WTC11 (cell line): Measurements from ENCODE around the gene MFSD11. TPM values are rescaled to one million over a fixed set of nuclear protein-coding genes. Genes with fewer than 3 reads are reported as not detected.

Experiments used
- ATAC-seq: fragments of 200-7000 bp; cut with Tn5 transposase; 2 replicates; pipeline ENCODE4 v1.10.0; 2021; ENCODE audit warnings: mild to moderate bottlenecking, moderate library complexity
- CTCF ChIA-PET: fragments of 300-600 bp; sonication (Branson Sonifier 250); formaldehyde crosslinking; loops from one replicate; lab custom pipeline; 2021; ENCODE audit warnings: antibody characterized with exemption; lab: Charles Lee
- POLR2A ChIA-PET: fragments of 350-600 bp; sonication (Branson Sonifier 250); formaldehyde crosslinking; loops from one replicate; lab custom pipeline; 2021; ENCODE audit warnings: antibody characterized with exemption; lab: Charles Lee
- DNase-seq: peaks from one replicate; pipeline ENCODE4 v3.0.0; 2021; ENCODE audit warnings: low spot score
- H3K27ac Mint-ChIP-seq: 2 replicates; pipeline ENCODE4 v1.8.0; 2021; ENCODE audit warnings: mixed read lengths
- H3K27me3 Mint-ChIP-seq: 2 replicates; pipeline ENCODE4 v1.8.0; 2021; ENCODE audit warnings: low read depth, mild to moderate bottlenecking, moderate library complexity, mixed read lengths
- H3K36me3 Mint-ChIP-seq: 2 replicates; pipeline ENCODE4 v1.8.0; 2021; ENCODE audit warnings: mixed read lengths
- H3K4me1 Mint-ChIP-seq: 2 replicates; pipeline ENCODE4 v1.8.0; 2022; ENCODE audit warnings: mixed read lengths
- H3K4me3 Mint-ChIP-seq: 2 replicates; pipeline ENCODE4 v1.8.0; 2021; ENCODE audit warnings: mild to moderate bottlenecking, moderate library complexity, mixed read lengths
- H3K9me3 Mint-ChIP-seq: 2 replicates; pipeline ENCODE4 v1.8.0; 2021; ENCODE audit warnings: mixed read lengths
- AFF4 ChIP-seq: sonication (generic); formaldehyde crosslinking; IDR thresholded peaks from 2 replicates; pipeline ENCODE4 v1.8.1; 2023; ENCODE audit warnings: mild to moderate bottlenecking, missing genetic modification reagents, borderline replicate concordance
- ARID4B ChIP-seq: sonication (generic); formaldehyde crosslinking; IDR thresholded peaks from 2 replicates; pipeline ENCODE4 v1.8.0; 2023; ENCODE audit warnings: missing genetic modification reagents, mild to moderate bottlenecking, borderline replicate concordance
- E2F1 ChIP-seq: sonication (generic); formaldehyde crosslinking; IDR thresholded peaks from 2 replicates; pipeline ENCODE4 v1.8.0; 2022; ENCODE audit warnings: mild to moderate bottlenecking, missing genetic modification reagents
- E2F4 ChIP-seq: sonication (generic); formaldehyde crosslinking; IDR thresholded peaks from 2 replicates; pipeline ENCODE4 v1.8.1; 2022; ENCODE audit warnings: low read depth, mild to moderate bottlenecking, moderate library complexity, missing genetic modification reagents, borderline replicate concordance
- GRHL2 ChIP-seq: fragments of 250-450 bp; sonication (Bioruptor Pico); IDR thresholded peaks from 2 replicates; pipeline ENCODE4 v1.8.0; 2022; ENCODE audit warnings: mild to moderate bottlenecking, moderate library complexity; ENCODE audit not compliant: insufficient replicate concordance, severe bottlenecking
- HMGA2 ChIP-seq: fragments of 250-450 bp; sonication (Bioruptor Pico); IDR thresholded peaks from 2 replicates; pipeline ENCODE4 v1.4.0; 2021; ENCODE audit warnings: mild to moderate bottlenecking, moderate library complexity
- IRF1 ChIP-seq: sonication (generic); formaldehyde crosslinking; IDR thresholded peaks from 2 replicates; pipeline ENCODE4 v1.8.0; 2023; ENCODE audit warnings: missing genetic modification reagents
- IRF2 ChIP-seq: sonication (generic); formaldehyde crosslinking; IDR thresholded peaks from 2 replicates; pipeline ENCODE4 v1.8.0; 2022; ENCODE audit warnings: low read depth, missing genetic modification reagents, borderline replicate concordance
- JAZF1 ChIP-seq: fragments of 250-450 bp; sonication (Bioruptor Pico); IDR thresholded peaks from 2 replicates; pipeline ENCODE4 v1.9.0; 2021; ENCODE audit warnings: moderate library complexity, mild to moderate bottlenecking, inconsistent platforms
- MLX ChIP-seq: sonication (generic); formaldehyde crosslinking; IDR thresholded peaks from 2 replicates; pipeline ENCODE4 v1.8.1; 2023; ENCODE audit warnings: mild to moderate bottlenecking, missing genetic modification reagents, moderate library complexity
- MYBL2 ChIP-seq: sonication (generic); formaldehyde crosslinking; IDR thresholded peaks from 2 replicates; pipeline ENCODE4 v1.8.1; 2023; ENCODE audit warnings: mild to moderate bottlenecking, moderate library complexity, missing genetic modification reagents
- PRDM15 ChIP-seq: sonication (generic); formaldehyde crosslinking; IDR thresholded peaks from 2 replicates; pipeline ENCODE4 v1.8.0; 2022; ENCODE audit warnings: missing genetic modification reagents
- RORB ChIP-seq: fragments of 250-450 bp; sonication (Bioruptor Pico); IDR thresholded peaks from 2 replicates; pipeline ENCODE4 v1.9.0; 2021; ENCODE audit warnings: mild to moderate bottlenecking
- TEAD4 ChIP-seq: sonication (generic); formaldehyde crosslinking; IDR thresholded peaks from 2 replicates; pipeline ENCODE4 v1.8.0; 2022; ENCODE audit warnings: mild to moderate bottlenecking, missing genetic modification reagents
- ZNF138 ChIP-seq: sonication (generic); formaldehyde crosslinking; conservative IDR thresholded peaks from 2 replicates; pipeline ENCODE4 v1.8.1; 2022; ENCODE audit warnings: mild to moderate bottlenecking, moderate library complexity, missing genetic modification reagents
- ZNF396 ChIP-seq: fragments of 250-450 bp; sonication (Bioruptor Pico); IDR thresholded peaks from 2 replicates; pipeline ENCODE4 v1.8.0; 2021; ENCODE audit warnings: mild to moderate bottlenecking, moderate library complexity, borderline replicate concordance
- ZNF416 ChIP-seq: fragments of 250-450 bp; sonication (Bioruptor Pico); IDR thresholded peaks from 2 replicates; pipeline ENCODE4 v1.9.0; 2021; ENCODE audit warnings: mild to moderate bottlenecking, inconsistent platforms
- ZNF425 ChIP-seq: fragments of 250-450 bp; sonication (Bioruptor Pico); conservative IDR thresholded peaks from 2 replicates; pipeline ENCODE4 v1.9.0; 2021; ENCODE audit warnings: mild to moderate bottlenecking
- ZNF671 ChIP-seq: fragments of 250-450 bp; sonication (Bioruptor Pico); IDR thresholded peaks from 2 replicates; pipeline ENCODE4 v1.8.0; 2021; ENCODE audit warnings: mild to moderate bottlenecking
- total RNA-seq: library from RNA; stranded (reverse); gene quantifications from 3 replicates; pipeline ENCODE4 v1.2.3, GENCODE V29; 2021

MFSD11 gene
- total RNA-seq, 1 experiment from 2014 or later: 16.6 TPM

GRCh38 chr17:76716839-76717215 lies 21.1 kb upstream of the MFSD11 start (continued):
- TF ChIP-seq JAZF1 (CRISPR knock-in tag) (no peak), ZNF671 (CRISPR knock-in tag) (no peak), AFF4 (CRISPR knock-in tag) (no peak), ZNF425 (CRISPR knock-in tag) (no peak), IRF1 (CRISPR knock-in tag) (no peak), E2F4 (no peak), MLX (CRISPR knock-in tag) (no peak), TEAD4 (no peak)

- DNase-seq: no peak
- TF ChIP-seq ZNF396 (no peak), RORB (CRISPR knock-in tag) (no peak), PRDM15 (CRISPR knock-in tag) (no peak), ZNF138 (CRISPR knock-in tag) (no peak), GRHL2 (CRISPR knock-in tag) (no peak), E2F1 (CRISPR knock-in tag) (no peak), TEAD4 (no peak), ARID4B (CRISPR knock-in tag) (no peak), IRF2 (CRISPR knock-in tag) (no peak), MYBL2 (CRISPR knock-in tag) (no peak), ZNF416 (CRISPR knock-in tag) (no peak), HMGA2 (no peak)
- H3K27ac Mint-ChIP-seq: no peak overlapping the region
- CTCF ChIA-PET: interaction anchor here (2.6 to 2.7 kb wide), 2 partner anchors 10 to 37 kb away, joined by 10 to 13 read pairs; no protein-coding TSS in a partner anchor
- POLR2A ChIA-PET: no interaction called here
- no peaks in the 10 kb centered on the region for H3K9me3 Mint-ChIP-seq
- ATAC-seq: no peak
- H3K27me3 Mint-ChIP-seq: no peaks in the 10 kb centered on the region
- peaks cover 62% of the 10 kb centered on the region for H3K36me3 Mint-ChIP-seq
- H3K4me3 Mint-ChIP-seq: no peak overlapping the region
- no peaks in the 10 kb centered on the region for H3K4me1 Mint-ChIP-seq
Measured at GRCh38 chr17:76718516-76718915, 19.4 kb upstream of the MFSD11 start.
